ENCODE measurements around the gene PSD4.

Gene PSD4

GRCh38 chr2:113209011-113209645 lies 35.4 kb downstream of the PSD4 start:
- no peak for DNase-seq

- no peak for DNase-seq
Measured at GRCh38 chr2:113209646-113210171, 35.9 kb downstream of the PSD4 start.

- no peak for DNase-seq
Measured at GRCh38 chr2:113211226-113212105, 37.7 kb downstream of the PSD4 start.

DNA sequence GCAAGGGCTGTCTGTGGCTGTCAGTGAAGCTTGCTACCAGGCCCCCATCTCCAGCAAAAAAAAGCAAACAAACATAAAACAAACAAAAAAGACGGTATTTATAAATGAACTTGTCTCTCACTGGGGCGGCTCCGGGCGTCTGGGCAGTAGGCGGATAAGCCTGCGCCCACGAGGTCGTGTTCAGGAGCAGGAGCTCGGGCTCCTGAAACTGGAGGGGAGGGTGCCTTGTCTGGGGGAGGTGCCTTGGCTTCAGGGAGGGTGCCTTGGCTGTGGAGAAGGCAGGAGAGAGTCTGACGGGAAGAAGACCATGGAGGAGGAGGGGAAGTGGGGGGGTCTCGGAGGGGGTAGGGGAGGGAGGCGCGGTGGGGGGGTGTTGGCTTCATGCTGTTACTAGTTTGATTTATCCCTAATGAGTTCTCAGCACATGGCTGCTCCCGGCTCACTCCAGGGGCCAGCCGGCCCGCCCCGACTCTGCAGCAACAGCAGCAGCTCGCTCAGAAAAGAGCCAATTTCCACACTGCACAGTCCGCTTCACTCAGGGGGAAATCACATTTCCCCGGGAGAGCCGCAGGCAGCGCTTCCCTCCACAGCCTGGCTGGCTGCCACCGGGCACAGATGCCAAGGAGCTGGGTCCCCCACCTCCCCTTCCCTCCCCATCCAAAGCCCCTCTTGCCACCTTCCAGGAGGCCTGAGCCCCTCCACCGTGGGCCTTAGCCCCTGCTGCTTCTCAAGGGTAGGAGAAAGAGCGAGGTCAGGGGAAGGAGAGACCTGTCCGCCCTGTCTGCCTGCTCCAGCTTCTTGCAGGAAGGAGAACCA lies 38.7 kb downstream of the PSD4 start:
- peak in 1 of 2 experiments; percentile 47 for DNase-seq

DNA sequence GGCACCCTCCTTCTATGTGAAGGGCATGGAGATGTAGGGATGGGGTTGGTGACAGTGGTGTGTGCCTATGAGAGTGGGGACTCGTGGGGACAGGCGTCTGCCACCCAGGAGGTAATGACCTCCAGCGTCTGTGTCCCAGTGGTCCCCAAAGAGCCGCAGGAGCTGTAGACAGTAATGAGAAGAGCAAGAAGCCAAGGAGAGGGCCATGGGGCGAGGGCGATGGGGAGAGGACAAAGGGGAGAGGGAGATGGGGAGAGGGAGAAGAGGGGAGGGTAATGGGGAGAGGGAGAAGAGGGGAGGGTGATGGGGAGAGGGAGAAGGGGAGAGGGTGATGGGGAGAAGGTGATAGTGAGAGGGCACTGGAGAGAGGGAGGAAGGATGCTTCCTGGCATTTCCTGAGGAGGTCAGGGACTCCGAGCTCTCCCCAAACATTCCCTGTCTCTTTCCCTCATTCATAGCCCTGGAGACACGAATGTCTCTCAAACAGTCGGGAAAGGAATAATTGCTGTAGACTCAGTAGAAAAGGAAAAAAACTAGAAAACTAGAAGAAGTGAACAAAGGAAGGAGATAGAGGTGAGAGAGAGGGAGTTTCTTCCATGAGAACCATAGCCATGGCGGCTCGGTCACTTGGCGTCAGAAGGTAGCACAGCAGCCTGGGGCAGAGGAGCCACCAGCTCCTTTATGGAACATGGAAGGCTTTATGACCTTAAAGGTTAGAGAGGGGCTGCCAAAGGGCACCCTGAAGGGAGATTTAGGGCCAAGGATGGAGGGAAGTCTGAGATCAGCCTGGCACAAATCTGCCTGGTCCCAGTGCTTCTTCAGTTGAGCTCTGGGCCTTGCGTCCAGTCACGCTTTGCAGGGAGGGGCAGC lies 39.5 kb downstream of the PSD4 start:
- DNase-seq = no peak

- no peak for DNase-seq
Measured at GRCh38 chr2:113214141-113214540, 40.4 kb downstream of the PSD4 start.

- DNase-seq = no peak
Measured at GRCh38 chr2:113215056-113215455, 41.3 kb downstream of the PSD4 start.

- DNase-seq = no peak
Measured at GRCh38 chr2:113216321-113216720, 42.5 kb downstream of the PSD4 start.

DNA sequence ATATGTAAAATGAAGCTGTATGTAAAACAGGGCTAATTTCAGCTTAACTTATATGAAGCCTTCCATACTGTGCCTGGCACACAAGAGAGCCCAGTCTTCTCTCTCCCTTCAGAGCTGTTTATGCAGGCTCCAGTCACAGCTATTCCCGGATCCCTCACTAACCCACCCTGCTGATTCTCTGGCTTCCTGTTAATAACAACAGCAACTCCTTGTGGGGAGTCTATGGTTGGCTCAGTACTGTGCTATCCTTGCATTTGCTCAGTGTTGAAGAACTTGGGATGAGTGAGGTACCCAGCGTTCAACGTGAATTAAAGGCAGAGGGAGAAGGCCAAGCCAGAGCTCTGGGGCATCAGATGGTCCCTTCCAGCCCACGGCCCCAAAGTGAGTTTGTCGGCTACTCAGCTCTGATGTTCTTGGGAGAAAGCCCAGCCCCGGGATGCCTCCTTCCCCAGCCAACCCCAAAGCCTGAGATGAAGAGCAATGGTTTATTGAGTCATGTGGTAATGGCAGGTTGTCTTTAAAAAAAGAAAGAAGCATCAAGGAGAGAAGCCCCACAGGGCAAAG lies 43.2 kb downstream of the PSD4 start:
- no peak for DNase-seq

DNA sequence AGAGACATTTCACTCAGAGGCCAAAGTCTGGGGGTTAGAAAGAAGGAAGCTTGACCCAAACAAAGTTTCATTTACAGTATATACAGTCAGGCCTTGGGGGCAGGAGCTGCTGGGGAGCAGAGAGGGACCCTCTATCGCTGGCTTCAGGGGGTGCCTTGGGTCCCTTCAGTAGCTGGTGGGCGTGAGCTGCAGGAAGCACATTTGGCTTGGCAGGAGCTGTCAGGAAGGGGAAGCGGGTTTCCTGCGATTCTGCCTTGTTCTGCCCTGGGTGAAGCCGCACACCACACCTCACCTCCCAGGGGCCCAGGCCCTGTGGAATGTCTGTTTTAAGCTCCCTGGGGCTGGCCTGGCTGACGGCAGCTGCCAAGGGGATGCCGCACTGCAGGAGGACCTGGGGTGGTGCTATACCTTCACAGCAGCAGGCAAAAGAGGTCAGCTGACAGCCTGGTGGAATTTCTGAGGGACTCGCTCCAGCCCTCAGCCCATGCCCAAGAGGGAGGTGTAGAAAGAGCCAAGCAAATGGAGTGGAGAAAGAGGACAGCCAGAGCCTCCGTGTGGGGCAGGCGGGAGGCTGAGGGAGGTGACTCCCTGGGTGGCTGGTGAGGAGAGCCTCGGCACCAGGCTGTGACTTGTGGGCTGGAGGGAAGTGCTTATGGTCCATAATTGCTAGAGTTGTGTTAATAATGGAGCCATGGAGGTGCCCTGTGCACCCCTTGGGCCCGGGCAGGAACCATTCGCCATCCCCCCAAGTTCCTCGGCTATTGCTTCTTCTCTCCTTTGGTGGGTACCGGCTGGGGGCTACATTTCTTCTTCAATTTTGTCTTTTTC lies 43.9 kb downstream of the PSD4 start:
- no peak for DNase-seq

DNA sequence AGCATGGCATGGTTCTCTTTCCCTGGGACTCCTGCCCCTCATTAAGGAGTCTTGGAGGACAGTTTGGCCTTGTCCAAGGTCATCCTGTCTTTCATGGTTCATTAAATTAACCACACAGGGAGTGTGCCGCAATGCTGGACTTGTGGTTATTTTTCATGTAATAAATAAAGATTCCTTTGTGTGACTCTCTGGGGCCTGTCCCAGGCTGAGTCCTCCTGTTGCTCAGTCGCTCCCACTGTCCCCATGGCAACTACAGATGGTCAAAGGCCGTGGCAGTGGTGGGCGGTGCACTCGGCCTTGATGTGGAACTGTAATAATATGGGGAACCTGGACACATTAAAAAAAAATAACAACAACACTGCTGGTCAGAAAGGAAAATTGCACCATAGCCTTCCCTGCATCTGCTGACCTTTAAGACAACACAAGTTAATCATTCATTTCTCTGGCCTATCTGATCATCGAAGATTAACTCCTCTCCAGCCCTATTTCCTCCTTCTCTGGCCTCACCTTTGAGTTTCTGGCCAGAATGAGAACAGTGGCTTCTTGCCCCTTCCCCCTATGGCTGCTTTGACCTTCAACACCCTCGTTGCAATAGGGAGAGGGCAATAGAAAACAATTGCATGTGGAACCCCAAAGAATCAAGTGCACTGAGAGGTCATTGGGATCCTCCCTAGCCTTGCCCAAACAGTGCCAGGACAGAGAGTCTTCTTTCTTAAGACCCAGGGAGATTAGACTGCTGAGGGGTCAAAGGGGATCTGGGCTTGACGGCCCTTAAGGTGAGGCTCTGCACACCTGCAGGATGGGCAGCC lies 44.7 kb downstream of the PSD4 start:
- no peak for DNase-seq

- no peak for DNase-seq
Measured at GRCh38 chr2:113219092-113219441, 45.3 kb downstream of the PSD4 start.

- DNase-seq = no peak
Measured at GRCh38 chr2:113219525-113219888, 45.7 kb downstream of the PSD4 start.

GRCh38 chr2:113219889-113220641 lies 46.3 kb downstream of the PSD4 start:
- no peak for DNase-seq

DNA sequence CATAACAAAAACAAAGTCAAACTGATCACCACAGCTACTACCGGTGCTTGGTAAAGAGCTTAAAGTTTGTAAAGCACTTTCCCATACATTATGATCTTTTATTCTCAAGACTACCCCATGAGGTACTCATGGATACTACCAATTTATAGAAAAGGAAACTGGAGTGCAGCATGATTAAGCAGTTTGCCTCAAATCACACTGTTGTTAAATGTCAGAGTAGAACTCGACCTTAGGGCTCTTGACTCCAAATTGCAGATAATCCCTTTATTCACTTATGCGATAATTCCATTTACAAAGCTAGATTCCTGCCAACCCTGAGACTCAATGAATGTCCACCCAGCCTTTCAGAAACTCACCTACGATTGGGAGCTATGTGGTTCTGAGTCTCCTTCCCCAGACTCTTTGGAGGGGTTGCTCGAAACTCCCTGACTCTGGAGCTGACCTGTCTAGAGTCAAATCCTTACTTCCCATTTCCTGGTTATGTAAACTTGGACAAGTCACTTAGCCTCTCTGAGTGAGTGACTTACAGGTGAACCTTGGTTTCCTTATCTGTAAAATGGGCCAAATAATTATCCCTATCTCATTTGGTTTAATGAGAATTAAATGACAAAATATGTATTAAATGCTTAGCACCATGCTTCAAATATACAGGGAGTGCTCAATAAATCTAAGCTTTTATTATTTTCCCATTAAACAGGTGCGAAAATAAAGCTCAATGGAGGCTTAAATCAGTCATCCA lies 47.4 kb downstream of the PSD4 start:
- peak in 1 of 2 experiments; percentile 40 for DNase-seq

GRCh38 chr2:113221846-113222245 lies 48.1 kb downstream of the PSD4 start:
- DNase-seq = no peak

GRCh38 chr2:113223813-113224212 lies 50.0 kb downstream of the PSD4 start:
- DNase-seq = no peak

DNA sequence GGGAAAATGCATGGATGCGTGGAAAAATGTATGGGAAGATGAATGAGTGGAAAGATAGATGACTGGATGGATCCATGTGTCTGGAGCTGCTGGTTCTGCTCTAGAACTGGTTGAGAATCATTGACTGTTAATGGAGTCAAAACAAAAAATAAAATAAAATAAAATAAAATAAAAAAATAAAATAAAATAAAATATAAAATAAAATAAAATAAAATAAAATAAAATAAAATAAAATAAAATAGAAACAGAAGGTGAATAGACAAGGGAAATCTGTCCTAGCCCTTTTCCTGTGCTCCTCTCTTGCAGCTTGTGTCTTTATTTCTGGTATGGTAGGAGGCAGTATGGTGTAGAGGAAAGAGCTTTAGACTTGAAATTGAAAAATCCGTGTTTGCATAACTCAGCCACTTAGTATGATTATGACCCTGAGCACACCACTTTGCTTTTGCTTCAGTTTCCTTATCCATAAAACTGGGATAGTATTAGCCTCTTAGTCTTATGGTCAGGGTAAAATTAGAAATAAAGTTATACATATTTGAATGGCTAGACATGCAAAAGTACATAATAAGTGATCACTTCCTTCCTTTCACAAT lies 51.0 kb downstream of the PSD4 start:
- no peak for DNase-seq
